GM12801 (cell line): ENCODE data around the gene ST3GAL4.

Experiments used
- TF ChIP-seq, protein P1 (sequence below): IDR thresholded peaks from one replicate; pipeline ENCODE4 v1.5.1; 2011; ENCODE audit warnings: control low read depth; ENCODE audit not compliant: insufficient read length; ENCODE audit errors: extremely low read depth

Gene ST3GAL4

DNA sequence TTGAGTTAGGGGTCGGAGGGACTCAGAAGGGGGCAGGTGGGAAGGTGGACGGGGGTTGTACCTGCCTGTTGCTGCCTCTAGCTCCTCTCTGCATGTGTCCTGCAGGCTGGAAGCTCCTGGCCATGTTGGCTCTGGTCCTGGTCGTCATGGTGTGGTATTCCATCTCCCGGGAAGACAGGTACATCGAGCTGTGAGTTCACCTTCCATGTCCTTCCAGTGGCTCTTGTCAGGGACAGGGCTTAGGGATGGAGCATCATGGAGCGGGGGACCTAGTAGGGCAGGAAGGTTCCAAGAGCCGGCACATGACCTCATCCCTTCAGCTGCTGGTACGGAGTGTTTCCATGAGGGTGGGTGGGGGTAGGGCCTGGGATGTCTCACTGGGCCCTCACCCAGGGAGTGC, 50.9 kb downstream of the ST3GAL4 start:
- TF ChIP-seq, protein P1, sequence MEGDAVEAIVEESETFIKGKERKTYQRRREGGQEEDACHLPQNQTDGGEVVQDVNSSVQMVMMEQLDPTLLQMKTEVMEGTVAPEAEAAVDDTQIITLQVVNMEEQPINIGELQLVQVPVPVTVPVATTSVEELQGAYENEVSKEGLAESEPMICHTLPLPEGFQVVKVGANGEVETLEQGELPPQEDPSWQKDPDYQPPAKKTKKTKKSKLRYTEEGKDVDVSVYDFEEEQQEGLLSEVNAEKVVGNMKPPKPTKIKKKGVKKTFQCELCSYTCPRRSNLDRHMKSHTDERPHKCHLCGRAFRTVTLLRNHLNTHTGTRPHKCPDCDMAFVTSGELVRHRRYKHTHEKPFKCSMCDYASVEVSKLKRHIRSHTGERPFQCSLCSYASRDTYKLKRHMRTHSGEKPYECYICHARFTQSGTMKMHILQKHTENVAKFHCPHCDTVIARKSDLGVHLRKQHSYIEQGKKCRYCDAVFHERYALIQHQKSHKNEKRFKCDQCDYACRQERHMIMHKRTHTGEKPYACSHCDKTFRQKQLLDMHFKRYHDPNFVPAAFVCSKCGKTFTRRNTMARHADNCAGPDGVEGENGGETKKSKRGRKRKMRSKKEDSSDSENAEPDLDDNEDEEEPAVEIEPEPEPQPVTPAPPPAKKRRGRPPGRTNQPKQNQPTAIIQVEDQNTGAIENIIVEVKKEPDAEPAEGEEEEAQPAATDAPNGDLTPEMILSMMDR = no peak

DNA sequence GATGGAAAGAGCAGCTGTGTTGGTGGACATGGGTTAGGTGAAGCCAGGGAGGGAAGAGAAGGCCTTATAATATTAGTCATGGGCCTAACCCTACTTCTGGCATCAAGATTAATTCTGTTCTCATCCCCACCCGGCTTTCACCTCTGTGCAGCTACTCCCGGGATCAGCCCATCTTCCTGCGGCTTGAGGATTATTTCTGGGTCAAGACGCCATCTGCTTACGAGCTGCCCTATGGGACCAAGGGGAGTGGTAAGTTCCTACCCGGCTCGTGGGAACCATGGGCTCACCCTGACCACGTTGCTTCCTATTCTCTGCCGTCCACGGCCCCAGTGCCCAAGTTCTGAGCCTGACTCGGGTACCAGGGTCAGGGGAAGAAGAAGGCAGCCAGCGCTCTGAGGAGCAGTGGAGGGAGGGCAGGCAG, 51.6 kb downstream of the ST3GAL4 start:
- TF ChIP-seq, protein P1 = no peak

DNA sequence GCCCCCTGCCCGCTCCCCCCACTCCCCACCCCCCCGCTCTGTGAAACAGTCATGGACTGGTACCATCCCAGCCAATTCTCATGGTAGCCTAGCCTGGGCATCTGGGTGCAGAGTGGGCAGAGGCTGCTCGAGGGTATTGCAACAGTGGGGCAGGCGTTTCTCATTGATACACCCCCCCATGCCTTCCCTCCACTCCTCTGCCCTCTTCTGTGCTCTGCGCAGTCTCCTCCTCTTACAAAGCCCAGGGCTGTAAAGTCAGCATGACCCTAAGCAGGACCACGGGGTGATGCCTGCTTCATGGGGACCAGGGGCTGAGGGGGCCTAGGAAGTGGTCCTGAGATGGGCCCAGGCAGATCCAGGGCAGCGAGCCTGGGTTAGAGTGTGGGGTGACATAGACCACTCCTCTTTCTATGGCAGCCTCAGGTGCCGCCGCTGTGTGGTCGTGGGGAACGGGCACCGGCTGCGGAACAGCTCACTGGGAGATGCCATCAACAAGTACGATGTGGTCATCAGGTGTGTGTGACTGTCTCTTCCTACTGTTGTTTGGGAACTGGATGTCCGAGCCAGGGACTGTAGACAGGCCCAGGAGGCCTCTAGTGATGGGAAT, 52.3 kb downstream of the ST3GAL4 start:
- TF ChIP-seq, protein P1 = no peak

DNA sequence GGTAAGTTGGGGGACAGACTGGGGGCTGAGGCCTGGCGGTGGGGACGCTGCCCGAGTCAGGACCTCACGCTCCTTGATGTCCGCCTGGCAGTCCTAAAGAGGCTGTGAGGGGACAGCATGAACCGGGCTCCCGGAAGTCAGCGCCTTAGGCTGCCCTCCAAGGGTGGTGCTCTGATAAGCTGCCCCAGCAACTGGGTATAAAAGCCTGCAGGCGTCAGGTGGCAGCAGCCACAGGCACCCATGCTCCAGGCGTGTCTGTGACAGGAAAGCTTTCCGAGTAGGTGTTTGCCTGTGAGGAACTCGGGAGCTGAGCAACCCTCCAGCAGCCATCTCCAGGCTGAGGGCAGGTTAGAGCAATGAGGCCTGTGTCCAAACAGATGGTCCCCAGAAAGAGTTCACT, 53.0 kb downstream of the ST3GAL4 start:
- TF ChIP-seq, protein P1 = no peak

DNA sequence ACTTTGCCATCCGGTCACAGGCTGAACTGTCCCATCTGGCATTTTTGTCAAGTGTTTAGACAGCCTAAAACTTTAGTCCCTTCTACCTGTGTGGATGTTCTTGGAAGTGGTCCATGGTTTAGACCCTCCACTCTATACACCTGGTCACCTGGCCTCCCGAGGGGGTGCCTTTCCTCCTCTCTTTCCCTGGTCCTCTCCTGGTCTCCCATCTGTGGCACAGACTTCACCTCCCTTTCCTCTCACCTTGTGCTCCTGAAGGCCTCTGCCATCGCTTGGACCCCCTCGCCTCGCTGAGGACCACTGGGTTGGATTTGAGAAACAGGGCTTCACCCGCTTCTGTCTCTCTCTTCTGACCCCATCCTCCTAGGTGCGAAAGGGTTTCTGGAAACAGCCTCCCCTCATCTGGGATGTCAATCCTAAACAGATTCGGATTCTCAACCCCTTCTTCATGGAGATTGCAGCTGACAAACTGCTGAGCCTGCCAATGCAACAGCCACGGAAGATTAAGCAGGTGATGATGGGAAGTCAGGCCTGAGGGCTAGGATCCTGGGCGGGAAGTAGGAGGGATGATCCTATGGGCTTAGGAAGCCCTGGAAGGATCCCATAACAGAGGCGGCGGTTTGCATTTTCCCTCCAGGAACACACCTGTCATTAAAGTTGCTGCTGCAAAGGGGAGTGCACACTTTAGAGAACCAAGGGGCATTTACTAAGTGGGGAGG, 53.6 kb downstream of the ST3GAL4 start:
- TF ChIP-seq, protein P1 = no peak

DNA sequence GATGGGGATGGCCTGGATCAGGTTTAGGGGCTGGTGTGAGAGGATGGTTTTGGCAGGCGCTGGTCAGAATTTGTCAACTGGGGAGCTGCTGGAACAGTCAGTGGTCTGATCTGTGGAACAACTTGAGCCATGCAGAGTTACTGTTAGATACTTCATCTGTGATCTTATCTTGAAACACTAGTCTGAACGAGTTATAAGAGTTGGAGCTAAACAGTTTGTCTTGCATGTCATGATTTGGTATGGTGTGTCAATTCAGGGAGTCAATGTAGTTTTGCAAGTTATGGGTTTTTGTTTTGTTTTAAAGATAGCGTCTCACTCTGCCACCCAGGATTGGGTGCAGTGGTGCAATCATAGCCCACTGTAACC, 54.1 kb downstream of the ST3GAL4 start:
- TF ChIP-seq, protein P1 = no peak

DNA sequence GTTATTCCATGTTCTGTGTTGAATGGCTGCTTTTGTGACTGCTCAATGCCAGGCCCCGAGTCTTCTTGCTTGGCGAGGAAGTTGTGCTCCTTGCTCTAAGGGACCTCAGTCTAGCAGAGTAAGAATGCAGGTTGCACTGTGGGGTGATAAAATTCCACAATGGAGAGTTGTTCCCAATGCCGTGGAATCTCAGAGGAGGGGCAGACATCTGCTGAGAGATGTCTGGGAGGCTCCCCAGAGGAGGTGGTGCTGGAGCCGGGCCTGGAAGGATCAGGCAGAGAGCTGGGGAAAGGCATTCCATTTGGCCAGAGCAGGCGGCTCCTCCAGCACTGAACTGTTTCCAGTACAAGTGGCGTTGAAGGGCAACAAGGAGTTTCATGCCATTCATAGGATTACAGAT, 55.2 kb downstream of the ST3GAL4 start:
- TF ChIP-seq, protein P1 = no peak
